IPS DF 4.7 (cell line): ENCODE data around the gene SLK.

Source experiments
- DNase-seq: peaks from one replicate; pipeline ENCODE4 v3.0.0-alpha.2; 2013; ENCODE audit warnings: low spot score; ENCODE audit errors: extremely low read depth

SLK gene

GRCh38 chr10:103990121-103990520 is 23.2 kb downstream of the SLK start:
- no peak for DNase-seq

DNA sequence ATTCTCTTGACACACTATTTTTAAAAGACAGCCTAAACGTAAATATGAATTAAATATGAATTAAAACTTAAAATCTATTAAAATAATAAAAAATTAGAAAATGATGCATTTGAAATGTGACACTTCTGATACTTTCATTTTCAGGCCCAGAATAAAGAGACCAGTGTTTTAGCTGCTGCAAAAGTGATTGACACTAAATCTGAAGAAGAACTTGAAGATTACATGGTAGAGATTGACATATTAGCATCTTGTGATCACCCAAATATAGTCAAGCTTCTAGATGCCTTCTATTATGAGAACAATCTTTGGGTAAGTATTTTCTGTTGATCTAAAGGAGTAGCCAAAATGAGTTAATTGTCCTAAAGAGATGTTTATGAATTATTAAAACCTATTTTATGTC is 23.6 kb downstream of the SLK start:
- DNase-seq: no peak

DNA sequence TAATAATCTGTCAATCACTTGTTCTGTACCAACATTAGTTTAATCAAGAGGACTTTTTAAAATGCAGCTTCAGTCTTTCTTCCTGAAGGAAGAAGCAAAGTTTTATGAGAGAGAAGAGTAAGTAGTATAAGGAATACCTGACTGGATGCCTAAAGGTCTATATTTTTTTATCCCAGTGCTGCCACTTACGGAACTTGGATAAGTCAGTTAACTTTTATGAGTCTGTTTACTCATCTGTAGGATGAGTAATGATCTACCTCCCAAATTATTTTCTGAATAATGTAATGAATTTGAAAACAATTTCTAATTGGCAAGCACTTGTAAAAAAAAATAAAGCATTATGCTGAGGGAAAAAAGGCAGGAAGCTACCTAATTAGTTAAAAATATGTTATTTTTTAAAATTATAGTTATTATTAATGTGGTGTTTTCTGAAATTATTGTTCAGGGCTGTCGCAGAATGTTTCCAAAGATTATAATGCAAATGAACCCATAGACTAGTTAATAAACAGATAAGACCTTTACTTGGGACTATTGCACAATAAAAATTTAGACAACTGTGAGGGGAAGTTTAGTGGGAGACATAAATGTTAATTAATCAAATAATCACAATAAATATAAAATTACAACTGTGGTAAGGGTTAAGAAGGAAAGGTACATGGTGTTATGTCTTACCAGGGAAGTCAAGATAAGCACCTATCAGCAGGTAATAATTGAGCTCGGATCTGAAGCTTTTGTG is 24.6 kb downstream of the SLK start:
- DNase-seq: no peak

- no peak for DNase-seq
These were observed 28.2 kb downstream of the SLK start for GRCh38 chr10:103995134-103995533.

DNA sequence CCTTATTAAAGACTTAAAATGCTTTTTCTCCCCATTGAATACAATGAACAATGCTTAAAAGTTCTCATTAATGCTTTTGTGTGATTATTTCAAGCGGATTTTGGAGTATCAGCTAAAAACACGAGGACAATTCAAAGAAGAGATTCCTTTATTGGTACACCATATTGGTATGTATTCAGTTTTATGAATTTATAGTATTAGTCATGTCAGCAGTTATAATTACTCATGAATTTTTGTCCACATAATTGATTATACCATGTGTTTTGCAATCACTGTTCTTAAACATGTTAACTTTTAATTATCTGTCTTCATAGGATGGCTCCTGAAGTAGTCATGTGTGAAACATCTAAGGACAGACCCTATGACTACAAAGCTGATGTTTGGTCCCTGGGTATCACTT is 31.9 kb downstream of the SLK start:
- no peak for DNase-seq

DNA sequence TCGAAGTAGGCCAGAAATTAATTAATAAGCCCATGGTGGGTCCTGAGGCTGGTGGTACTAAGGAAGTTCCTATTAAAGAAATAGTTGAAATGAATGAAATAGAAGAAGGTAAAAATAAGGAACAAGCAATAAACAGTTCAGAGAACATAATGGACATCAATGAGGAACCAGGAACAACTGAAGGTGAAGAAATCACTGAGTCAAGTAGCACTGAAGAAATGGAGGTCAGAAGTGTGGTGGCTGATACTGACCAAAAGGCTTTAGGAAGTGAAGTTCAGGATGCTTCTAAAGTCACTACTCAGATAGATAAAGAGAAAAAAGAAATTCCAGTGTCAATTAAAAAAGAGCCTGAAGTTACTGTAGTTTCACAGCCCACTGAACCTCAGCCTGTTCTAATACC is 36.0 kb downstream of the SLK start:
- no peak for DNase-seq

- no peak for DNase-seq
These were observed 38.4 kb downstream of the SLK start for GRCh38 chr10:104005172-104005863.

- no peak for DNase-seq
These were observed 45.0 kb downstream of the SLK start for GRCh38 chr10:104011904-104012303.

DNA sequence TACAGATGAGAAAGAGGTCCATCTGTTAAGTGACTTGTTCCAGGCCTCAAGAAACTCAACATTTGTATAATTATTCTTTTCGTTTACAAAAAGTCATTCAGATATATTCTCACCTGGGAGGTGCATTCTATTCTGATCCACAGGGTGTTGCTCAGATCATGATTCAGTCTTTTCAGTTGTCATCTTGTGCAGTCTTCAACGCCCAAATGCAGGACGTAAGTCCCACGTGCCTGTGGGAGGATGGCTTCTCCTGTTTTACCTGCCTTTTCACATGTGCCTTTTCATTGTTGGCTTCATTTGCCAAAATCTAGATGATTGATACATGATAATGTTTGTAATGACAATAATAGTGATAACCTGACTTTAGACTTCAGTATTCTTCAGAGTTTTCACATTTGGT is 46.5 kb downstream of the SLK start:
- no peak for DNase-seq

GRCh38 chr10:104014176-104014575 is 47.2 kb downstream of the SLK start:
- no peak for DNase-seq

DNA sequence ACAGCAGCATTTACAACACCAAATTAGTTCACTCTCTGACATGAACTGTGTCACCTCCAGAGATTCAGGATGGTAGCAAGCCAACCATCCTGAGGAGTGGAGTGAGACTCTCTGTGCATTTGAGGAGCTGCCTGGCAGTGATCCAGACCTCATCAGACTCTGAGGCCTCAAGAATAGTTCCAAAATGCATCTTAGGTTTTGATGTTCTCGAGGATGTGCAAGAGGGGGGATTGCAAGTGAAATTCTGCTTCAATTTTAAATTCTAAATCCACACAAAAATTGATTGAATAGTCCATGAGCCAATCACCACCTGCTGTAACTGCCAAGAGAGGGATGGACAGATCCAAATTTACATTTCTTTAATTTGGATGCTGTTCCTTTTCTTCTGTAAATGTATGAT is 49.7 kb downstream of the SLK start:
- DNase-seq: no peak

GRCh38 chr10:104018471-104018870 is 51.5 kb downstream of the SLK start:
- no peak for DNase-seq

- DNase-seq: no peak
These were observed 53.1 kb downstream of the SLK start for GRCh38 chr10:104020020-104020419.

- no peak for DNase-seq
These were observed 54.3 kb downstream of the SLK start for GRCh38 chr10:104021246-104021645.

GRCh38 chr10:104022026-104022425 is 55.1 kb downstream of the SLK start:
- DNase-seq: no peak

GRCh38 chr10:104025524-104025923 is 58.6 kb downstream of the SLK start:
- DNase-seq: no peak

DNA sequence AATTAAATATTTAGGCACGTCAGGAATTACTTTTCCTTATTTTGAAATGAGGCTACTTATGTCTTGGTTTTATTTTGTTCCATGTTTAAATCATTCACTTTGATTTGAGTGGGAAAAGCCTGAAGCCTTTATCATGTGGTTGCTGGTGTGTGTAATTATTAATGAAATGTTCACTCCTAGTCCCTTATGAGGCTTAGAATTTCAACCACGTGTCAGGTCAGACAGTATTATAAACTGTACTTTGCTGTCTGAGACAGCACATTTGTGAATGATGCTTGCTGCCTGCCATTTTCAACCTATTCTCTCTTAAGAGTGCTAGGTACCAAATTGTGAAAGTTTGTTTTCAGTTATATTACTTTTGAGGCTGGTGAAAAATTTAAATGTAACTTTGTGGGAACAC is 59.8 kb downstream of the SLK start:
- no peak for DNase-seq

DNA sequence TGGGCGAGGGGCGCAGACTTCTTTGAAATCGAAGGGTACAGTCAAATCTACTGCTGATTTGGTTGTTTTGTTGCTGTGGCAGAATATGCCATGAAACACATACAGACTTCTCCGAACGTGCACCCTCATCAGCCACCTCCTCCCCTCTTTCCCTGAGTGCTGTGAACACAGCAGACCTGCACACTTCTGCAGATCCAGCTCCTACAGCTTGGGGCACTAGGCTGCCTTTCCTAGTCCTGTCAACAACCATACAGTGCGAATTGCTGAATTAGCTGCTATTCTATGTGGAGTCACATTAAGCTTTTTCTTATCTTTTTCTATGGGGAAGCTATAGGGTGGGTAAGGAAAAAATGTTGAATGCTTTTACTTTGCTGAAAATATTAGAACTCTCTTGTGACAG is 61.2 kb downstream of the SLK start:
- no peak for DNase-seq

- DNase-seq: no peak
These were observed 62.0 kb downstream of the SLK start for GRCh38 chr10:104028823-104029520.

DNA sequence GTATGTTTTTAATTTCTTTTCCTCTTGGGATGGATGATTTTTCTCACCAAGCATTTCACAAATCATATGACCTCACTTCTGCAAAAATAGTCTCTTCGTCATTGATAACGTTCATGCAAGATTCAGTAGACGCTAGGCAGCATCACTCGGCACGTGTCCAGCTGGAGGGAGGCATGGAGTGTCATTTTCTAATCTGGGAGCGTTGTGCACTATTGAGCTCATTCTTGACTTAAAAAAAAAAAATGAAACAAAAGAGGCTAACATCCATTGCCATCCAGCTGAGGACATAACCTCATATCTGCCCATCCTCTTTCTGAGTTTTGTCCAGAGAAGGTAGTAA is 62.6 kb downstream of the SLK start:
- no peak for DNase-seq

DNA sequence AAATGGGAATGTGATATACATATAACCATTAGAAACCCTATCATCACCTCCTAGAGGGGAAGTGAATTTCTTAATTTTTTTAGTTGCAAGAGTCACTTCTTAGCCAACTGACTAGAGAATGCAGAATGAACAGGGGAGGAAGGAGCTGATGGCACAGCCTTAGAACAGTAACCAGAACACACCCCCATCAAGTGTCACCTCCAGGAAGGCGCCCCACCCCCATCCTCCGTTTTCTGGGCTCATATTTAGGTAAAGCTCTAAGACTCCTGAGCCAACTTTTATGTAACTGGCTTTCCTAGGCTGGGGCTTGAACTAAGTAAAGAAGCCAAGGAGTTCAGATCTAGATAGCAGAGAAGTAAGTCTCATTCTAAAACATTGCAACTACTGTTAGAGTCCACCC is 64.7 kb downstream of the SLK start:
- DNase-seq: no peak

- DNase-seq: no peak
These were observed 65.3 kb downstream of the SLK start for GRCh38 chr10:104032144-104032775.
